Stimulated activated CD8-positive, alpha-beta memory T cell treated with anti-CD3 and anti-CD28 coated beads, Interleukin-12 subunit alpha, Interleukin-12 subunit beta, amount 100 ng/mL, for 24 hours (primary cell): ENCODE data around the gene CSTB.

Source experiments
- DNase-seq: peaks from one replicate; pipeline ENCODE4 v3.0.0-alpha.2; 2020; ENCODE audit errors: extremely low read depth

The CSTB gene

GRCh38 chr21:43749651-43750262, 26.4 kb downstream of the CSTB start:
- no peak for DNase-seq

- no peak for DNase-seq
These were observed 27.5 kb downstream of the CSTB start for GRCh38 chr21:43748622-43749021.

- DNase-seq, result no peak
These were observed 30.2 kb downstream of the CSTB start for GRCh38 chr21:43745772-43746517.

GRCh38 chr21:43744725-43745124, 31.4 kb downstream of the CSTB start:
- no peak for DNase-seq

GRCh38 chr21:43743947-43744346, 32.2 kb downstream of the CSTB start:
- no peak for DNase-seq

- no peak for DNase-seq
These were observed 34.5 kb downstream of the CSTB start for GRCh38 chr21:43741423-43742096.

GRCh38 chr21:43740497-43741156, 35.5 kb downstream of the CSTB start:
- no peak for DNase-seq

GRCh38 chr21:43739621-43740435, 36.3 kb downstream of the CSTB start:
- no peak for DNase-seq

GRCh38 chr21:43737158-43737950, 38.8 kb downstream of the CSTB start:
- no peak for DNase-seq

GRCh38 chr21:43736224-43736883, 39.8 kb downstream of the CSTB start:
- DNase-seq, result no peak

- no peak for DNase-seq
These were observed 40.6 kb downstream of the CSTB start for GRCh38 chr21:43735236-43736091.

- no peak for DNase-seq
These were observed 41.2 kb downstream of the CSTB start for GRCh38 chr21:43734928-43735229.

GRCh38 chr21:43734131-43734927, 41.8 kb downstream of the CSTB start:
- no peak for DNase-seq

GRCh38 chr21:43733529-43734071, 42.5 kb downstream of the CSTB start:
- no peak for DNase-seq

- DNase-seq, result no peak
These were observed 43.0 kb downstream of the CSTB start for GRCh38 chr21:43733060-43733459.

- DNase-seq, result no peak
These were observed 44.0 kb downstream of the CSTB start for GRCh38 chr21:43731891-43732711.

GRCh38 chr21:43731476-43731875, 44.6 kb downstream of the CSTB start:
- no peak for DNase-seq
